Measurements from ENCODE around the gene DUS3L. TPM values are rescaled to one million over a fixed set of nuclear protein-coding genes. Genes with fewer than 3 reads are reported as not detected.
A peak's percentile ranks its signal among the peaks of the same experiment; 100 is the strongest.

The DUS3L gene
- total RNA-seq, 1 donor from 2014 or later: 35.1 TPM

DNA sequence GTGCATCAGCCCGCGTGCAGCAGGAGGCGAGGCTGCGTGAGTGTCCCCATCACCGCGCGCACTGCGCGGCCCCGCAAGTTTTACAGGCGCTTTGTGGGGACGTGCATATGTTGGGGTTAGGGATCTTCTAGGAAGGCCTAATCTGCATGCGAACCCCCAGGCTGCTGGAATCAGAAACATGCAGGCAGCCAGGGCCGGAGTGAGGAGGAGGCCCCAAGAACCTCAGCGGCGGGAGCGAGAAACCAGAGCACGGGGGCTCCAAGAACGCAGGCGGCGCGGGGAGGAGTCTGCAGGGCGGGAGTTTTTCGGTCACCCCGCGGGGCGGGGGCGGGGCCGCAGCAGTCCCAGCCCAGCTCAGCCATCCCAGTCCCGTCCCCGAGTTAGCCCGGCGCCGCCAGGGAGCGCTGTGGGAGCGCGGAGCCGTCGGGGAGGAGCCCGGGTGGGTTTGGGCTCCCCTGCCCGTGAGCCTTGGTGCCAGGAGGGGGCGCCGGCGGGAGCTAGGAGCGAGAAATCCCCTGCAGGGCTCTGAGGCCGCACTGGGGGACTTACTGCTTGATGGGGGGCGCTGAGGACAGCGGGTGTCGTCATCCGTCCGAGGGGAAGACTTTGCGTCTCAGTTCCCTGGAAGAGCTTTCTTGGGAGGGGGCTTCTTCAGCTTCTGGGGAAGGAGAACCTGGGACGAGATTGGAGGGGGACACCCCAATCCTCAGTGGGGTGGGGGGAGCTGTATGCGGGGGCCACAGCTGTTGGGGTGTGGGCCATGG lies 13.0 kb upstream of the DUS3L start:
- no peak for DNase-seq (ENCODE audit: low read depth)
- TF ChIP-seq CTCF (conservative IDR thresholded peaks at IDR 0.05; ENCODE audit: low read depth, low read length): peak; percentile 95
- peak overlapping the region; percentile 44 for H3K4me3 ChIP-seq (ENCODE audit: low read depth, low read length)

- DNase-seq (ENCODE audit: low read depth): no peak
- no peak for TF ChIP-seq CTCF (conservative IDR thresholded peaks at IDR 0.05; ENCODE audit: low read depth, low read length)
- H3K4me3 ChIP-seq (ENCODE audit: low read depth, low read length): peak overlapping the region; percentile 44
These were observed 12.4 kb upstream of the DUS3L start for GRCh38 chr19:5803441-5803751.

- no peak overlapping the region for H3K4me3 ChIP-seq (ENCODE audit: low read depth, low read length)
- DNase-seq (ENCODE audit: low read depth): no peak
- no peak for TF ChIP-seq CTCF (conservative IDR thresholded peaks at IDR 0.05; ENCODE audit: low read depth, low read length)
These were observed 11.0 kb upstream of the DUS3L start for GRCh38 chr19:5801796-5802619.

DNA sequence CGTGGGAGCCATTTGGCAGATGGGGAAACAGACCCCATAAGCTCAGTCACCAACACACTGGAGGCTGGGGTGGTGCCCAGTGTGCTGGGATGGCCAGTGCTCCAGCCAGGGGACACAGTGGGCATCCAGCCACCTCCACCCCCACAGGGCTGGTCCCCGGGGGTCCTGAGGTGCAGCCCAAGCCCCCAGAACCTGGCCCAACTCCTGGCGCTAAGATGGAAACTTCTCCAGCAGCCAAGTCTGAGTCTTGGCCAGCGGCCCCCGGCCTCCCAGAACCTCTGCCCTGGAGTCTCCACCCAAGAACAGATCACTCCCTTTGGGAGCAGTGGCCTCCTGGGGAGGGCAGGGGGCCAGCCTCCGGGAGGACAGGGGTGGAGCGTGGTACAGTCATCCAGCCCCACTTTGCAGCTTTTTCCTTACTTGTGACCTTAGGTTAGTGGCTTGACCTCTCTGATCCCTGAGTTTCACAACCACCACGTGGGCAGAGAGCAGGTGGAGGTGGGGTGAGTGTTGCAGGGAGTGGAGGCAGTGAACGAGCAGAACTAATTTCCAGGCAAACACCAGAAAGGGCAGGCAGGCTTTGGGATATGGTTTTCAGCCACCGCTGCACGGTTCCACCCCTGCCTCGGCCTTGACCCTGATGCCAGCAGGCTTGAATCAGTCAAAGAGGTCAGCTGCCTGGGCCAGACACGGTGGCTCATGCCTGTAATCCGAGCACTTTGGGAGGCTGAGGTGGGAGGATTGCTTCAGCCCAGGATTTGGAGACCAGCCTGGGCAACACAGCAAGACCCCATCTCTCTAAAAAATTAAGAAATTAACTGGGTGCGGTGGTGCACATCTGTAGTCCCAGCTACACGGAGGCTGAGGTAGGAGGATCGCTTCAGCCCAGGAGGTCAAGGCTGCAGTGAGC lies 9.7 kb upstream of the DUS3L start:
- DNase-seq (ENCODE audit: low read depth): no peak

GRCh38 chr19:5799247-5800241 lies 8.6 kb upstream of the DUS3L start:
- no peak for DNase-seq (ENCODE audit: low read depth)
- H3K4me3 ChIP-seq (ENCODE audit: low read depth, low read length): no peak overlapping the region
- no peak for TF ChIP-seq CTCF (conservative IDR thresholded peaks at IDR 0.05; ENCODE audit: low read depth, low read length)

More for the DNA sequence above, 9.7 kb upstream of the DUS3L start:
- no peak overlapping the region for H3K4me3 ChIP-seq (ENCODE audit: low read depth, low read length)
- no peak for TF ChIP-seq CTCF (conservative IDR thresholded peaks at IDR 0.05; ENCODE audit: low read depth, low read length)

DNA sequence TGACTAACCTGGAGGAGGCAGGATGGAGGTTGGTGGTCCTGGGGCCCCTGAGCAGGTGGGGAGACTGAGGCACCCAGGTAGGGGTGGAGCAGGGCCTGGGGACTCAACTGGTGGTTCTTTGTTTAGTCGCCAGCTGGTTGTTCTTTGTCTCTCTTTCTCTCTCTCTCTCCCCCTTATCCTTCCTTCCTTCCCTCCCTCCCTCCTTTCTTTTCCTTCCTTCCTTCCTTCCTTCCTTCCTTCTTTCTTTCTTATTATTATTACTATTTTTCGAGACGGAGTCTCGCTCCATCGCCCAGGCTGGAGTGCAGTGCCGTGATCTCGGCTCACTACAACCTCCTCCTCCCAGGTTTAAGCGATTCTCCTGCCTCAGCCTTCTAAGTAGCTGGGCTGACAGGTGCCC lies 7.3 kb upstream of the DUS3L start:
- H3K4me3 ChIP-seq (ENCODE audit: low read depth, low read length): no peak overlapping the region
- no peak for DNase-seq (ENCODE audit: low read depth)
- no peak for TF ChIP-seq CTCF (conservative IDR thresholded peaks at IDR 0.05; ENCODE audit: low read depth, low read length)
